NCI-H774 (cell line): ENCODE results near the gene THUMPD2.
"Not testable (repeated sequence)": the region's sequence is repeated elsewhere in the genome, so short reads cannot be mapped to it uniquely, and the experiment has no call there.

ENCODE experiments used
- DNase-seq: peaks from one replicate; lab custom pipeline; 2025; lab: John Stamatoyannopoulos, UW

THUMPD2 gene, protein sequence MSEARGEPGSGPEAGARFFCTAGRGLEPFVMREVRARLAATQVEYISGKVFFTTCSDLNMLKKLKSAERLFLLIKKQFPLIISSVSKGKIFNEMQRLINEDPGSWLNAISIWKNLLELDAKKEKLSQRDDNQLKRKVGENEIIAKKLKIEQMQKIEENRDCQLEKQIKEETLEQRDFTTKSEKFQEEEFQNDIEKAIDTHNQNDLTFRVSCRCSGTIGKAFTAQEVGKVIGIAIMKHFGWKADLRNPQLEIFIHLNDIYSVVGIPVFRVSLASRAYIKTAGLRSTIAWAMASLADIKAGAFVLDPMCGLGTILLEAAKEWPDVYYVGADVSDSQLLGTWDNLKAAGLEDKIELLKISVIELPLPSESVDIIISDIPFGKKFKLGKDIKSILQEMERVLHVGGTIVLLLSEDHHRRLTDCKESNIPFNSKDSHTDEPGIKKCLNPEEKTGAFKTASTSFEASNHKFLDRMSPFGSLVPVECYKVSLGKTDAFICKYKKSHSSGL

DNA sequence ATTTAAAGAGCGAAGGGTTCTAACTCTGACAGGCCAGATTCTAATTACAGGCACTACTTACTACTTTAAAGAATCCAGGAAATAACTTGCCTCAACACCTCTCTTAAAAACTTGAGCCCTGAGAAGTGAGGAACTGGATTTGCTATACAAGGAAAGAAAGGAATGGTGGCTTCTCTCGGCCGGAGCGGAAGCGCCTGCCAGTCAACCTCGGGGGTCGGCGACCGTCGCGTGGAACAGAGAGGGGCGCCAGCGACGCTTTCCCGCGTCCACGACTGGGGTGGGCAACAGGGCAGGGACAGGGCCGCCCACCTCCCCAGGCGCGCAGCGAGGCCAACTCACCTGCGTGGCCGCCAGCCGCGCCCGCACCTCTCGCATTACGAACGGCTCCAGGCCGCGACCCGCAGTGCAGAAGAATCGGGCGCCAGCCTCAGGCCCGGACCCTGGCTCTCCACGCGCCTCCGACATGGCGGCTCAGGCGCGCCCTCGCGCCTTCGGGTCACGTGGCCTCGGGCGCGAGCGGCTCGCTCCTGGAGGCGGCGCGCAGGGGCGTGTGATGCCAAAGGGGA is at the start of gene THUMPD2:
TSS of gene THUMPD2 (minus strand) at position 484 of the 566 bp plus-strand sequence. CDS start at position 465, 19 bp downstream.
- peak; percentile 85 for DNase-seq

DNA sequence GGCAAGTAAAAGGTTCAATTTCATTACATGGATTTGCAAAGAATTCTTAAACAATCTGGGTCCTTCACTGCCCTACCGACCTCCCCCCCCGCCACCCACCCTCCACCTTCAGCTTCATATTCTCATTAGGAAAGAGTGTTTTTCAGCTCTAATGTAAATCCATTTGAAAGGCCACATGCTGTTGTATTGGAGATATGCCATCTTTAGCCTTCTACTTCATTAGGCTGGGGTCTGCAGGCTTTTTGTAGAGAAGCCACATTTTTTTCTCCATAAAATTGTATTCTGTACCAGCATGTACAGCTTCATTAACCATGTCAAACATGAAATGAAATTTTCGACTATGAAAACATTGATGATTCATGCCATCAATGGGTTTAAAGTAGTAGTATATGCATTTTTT is 42.8 kb upstream of the THUMPD2 start:
- DNase-seq = no peak

DNA sequence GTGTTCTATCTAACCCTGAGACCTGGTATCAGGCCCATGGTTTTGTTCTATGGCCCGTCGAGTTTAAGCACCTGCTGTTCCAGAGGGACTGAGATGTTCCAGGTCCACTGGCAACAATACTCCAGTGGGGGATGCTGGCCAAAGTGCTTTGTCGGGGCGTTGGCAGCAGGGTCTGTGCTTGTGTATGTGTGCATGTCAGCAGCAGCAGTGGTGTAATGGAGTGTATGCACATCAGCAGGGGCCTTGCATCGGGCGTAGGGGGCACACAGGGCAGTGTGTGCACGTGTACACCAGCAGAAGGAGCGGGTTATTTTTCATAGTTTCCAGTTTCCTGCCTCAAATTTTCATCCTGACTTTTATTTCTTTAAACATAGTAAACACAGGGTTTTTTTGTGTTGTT is 37.8 kb upstream of the THUMPD2 start:
- DNase-seq = no peak

DNA sequence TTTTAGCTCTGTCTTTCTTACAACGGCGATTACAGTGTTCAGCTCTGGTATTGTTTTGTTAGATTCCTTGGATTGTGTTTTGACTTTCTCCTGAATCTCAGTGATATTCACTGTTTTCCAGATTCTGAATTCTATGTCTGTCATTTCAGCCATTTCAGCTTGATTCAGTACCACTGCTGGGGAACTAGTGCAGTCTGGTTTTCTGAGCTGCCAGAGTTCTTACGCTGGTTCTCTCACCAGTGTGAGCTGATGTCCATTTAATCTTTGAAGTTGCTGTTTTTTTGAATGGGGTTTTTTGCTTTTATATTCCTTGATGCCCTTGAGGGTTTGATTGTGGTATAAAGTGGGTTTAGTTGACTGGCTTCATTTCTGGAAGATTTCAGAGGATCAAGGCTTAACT is 37.4 kb upstream of the THUMPD2 start:
- DNase-seq = no peak

DNA sequence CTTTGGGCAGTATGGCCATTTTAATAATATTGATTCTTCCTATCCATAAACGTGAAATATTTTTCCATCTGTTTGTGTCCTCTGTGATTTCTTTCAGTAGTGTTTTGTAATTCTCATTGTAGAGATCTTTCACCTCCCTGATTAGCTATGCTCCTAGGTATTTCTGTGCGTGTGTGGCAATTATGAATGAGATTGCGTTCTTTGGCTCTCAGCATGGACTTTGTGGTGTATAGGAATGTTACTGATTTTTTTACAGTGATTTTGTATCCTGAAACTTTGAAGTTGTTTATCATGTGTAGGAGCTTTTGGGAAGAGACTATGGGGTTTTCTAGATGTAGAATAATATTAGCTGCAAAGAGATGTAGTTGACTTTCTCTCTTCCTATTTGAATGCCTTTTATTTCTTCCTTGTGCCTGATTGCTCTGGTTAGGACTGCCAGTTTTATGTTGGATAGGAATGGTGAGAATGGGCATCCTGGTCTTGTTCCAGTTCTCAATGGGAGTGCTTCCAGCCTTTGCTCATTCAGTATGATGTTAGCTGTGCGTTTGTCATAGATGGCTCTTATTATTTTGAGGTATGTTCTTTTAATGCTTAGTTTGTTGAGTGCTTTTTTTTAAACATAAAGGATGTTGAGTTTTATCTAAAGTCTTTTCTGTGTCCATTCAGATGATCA is 27.0 kb upstream of the THUMPD2 start:
- DNase-seq = no peak

DNA sequence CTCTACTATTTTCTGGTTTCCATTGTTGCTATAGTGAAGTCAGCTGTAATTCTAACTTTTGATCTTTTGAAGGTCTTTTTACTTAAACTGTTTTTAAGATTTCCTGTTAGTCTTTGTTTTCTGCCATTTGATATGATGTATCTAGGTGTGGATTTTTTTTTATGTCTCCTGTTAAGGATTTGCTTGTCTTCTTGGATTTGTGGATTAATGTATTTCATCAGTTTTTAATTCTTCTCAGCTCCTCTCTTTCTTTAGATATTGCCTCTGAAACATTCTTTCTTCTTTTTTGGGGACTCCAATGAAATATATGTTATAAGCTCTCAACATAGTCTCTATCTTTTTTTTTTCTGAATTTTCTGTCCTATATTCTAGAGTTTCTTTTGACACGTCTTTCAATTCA is 24.8 kb upstream of the THUMPD2 start:
- no peak for DNase-seq

DNA sequence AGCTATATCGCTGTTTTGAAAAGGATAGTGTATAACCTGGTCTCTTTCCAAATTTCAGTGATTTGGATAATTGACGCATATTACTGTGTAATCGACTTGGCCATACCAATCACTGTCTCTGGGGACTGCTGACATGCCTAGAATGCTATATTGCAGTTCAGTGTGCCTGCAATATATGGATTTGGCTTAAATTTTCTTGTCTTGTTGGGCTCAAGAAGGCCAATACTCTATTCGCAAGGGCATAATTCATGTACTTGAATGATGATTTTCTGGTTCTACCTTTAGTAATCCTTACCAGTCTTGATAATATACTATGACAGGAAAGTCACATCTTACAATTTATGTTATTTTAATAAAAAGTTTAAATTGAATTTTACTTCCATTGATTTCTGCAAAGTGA is 21.7 kb upstream of the THUMPD2 start:
- no peak for DNase-seq

DNA sequence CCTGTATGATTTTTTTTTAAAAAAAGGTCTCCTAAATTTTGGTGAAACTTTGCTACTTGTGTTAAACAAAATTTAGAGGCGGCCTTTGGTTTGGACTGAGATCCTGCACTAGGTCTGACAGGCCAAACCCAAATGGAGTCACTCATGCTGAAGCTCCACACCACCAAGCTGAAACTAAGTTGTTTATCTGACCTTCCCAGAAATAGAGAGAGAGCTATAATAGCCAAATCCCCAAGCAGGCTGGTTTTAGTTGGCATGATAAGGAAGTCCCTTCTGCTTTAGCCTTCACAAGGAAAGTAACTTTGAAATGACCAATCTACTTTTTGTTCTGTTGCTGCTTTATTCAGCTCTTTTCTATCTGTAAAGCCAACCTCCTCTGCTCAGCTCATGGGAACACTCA is 17.1 kb upstream of the THUMPD2 start:
- no peak for DNase-seq

DNA sequence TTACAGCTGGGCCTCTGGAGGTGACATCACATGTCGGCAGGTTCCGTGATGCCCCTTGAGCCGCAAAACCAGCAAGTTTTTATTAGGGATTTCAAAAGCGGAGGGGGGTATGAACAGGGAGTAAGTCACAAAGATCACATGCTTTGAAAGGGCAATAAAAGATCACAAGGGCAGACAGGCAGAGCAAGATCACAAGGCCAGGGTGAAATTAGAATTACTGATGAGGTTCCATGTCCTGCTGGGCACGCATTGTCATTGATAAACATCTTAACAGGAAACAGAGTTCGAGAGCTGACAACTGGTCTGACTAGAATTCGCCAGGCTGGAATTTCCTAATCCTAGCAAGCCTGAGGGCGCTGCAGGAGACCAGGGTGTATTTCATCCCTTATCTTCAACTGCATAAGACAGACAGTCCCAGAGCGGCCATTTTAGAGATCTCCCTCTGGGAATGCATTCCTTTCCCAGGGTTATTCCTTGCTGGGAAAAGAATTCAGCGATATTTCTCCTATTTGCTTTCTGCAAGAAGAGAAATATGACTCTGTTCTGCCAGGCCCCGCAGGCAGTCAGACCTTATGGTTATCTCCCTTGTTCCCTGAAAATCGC is 11.3 kb upstream of the THUMPD2 start:
- DNase-seq = not testable (repeated sequence)

DNA sequence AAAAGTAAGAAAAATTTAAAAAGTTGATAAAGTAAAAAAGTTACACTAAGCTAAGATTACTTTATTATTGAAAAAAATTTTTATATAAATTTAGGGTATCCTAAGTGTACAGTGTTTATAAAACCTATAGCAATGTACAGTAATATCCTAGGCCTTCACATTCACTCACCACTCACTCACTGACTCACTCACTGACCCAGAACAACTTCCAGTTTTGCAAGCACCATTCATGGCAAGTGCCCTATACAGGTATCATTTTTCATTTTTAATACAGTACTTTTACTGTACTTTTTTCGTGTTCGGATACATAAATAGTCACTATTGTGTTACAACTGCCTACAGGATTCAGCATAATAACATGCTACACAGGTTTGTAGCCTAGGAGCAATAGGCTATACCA is 8.9 kb upstream of the THUMPD2 start:
- DNase-seq = no peak

DNA sequence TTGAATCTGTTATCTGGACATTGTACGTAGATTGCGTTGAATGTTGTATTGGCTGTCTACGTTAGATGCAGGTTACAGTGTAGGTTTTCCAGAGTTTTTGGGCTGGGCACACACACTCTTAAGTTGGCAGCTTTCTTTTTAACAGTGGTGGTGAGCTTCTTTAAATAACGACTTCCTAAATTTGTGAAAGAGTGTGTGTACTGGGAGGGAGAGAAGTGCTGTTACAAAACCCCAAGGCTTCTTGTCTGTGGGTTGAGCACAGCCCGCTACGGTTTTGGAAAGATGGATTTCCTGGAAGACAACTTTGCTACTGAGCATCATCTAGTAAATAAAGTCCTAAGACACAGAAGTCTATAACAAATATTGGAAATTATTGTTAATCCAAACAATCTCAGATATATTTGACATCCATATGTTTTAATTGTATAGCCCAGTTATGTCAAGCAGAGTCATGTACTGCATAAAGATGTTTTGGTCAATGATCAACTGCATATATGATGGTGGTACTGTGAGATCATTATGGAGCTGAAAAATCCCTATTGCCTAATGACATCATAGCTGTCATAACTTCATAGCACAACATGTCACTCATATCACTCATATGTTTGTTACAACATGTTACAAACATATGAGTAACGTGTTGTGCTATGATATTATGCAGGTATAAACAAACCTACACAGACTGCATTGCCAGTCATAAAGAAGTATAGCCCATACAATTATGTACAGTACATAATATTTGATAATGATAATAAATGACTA is 7.9 kb upstream of the THUMPD2 start:
- DNase-seq = no peak

DNA sequence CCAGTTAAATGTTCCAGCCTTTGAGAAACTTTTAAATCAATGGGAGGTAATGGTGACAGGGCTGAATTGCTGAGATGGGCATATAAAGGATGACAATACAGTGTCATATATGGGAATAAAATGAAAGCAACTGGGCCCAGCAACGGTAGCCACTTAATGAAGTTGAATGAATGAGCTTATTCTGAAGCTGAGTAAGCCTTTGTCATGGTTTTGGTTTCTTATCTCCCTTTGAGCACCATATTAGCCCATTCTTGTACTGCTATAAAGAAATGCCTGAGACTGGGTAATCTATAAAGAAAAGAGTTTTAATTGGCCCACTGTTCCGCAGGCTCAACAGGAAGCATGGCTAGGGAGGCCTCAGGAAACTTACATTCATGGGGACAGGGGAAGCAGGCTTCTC is 3.5 kb upstream of the THUMPD2 start:
- no peak for DNase-seq

DNA sequence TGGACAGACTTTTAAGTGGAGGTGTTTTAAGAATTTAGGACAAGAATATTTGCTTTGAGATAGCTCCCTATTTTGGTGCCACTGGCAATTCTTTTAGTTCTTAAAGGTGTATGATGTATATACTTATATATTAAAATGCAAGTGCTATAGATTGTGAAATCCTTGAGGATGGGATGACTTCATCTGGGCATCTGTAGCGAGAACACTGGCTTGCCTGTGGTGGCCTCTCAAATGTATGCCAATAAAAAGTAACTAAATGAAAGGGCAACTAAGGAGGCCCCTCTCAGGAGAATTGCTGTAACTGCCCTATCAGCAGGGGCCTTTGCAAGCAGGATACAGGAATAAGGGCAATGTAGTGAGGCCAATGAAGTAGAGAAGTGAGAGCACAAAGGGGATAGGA is 2.6 kb upstream of the THUMPD2 start:
- DNase-seq = no peak

DNA sequence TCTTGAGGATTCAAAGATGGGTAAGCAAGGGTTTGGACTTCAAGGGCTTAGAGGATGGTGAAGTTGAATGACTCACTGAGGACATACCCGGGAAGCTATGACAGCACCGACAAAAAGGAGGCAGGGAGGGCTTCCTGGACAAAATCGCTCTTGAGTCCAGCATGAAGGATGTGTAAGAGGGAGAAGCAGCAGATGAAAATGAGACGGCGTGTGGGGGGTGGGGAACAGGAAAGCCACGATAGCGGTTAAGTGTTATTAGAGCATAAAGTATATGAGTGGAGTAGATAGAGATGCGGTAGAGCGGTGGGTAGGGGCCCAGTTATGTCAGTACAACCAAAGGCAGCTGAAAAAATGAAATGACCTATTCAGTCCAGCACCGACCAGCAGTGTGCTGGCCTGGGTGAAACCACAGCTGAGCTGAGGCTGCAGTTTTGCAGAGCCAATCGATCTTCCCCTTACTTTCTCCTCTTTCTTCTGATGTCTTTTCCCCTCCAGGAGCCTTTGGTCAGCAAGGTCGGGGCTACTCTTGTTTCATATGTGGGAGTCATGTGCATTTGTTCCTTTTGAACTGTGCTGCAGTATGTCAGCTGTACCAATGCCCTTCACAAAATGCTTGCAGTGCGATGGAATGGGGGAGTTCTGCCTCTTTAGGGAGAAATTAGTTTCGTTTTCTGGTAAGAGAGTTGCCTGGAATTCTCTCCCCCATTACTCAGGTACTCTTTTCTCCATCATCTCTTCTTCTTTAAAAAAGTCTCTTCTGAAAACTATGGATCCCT is 2.0 kb upstream of the THUMPD2 start:
- no peak for DNase-seq

DNA sequence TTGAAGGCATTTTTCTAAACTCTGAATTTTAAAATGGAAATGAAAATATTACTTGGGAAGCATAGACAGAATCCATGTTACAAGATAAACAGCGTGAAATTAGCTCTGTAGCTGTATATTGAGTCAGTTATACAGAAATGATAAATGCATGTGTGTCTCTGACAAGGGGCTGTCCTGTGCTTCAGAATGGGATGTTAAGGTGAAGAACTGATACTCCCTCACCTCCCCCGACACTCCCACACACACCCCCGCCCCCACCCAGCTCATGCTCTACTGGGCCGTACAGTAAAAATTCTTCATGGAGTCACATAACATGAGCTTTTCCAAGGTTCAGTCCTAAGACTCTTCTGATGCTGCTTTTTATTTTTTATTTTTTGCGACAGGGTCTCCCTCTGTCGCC is 869 bp upstream of the THUMPD2 start:
- no peak for DNase-seq

DNA sequence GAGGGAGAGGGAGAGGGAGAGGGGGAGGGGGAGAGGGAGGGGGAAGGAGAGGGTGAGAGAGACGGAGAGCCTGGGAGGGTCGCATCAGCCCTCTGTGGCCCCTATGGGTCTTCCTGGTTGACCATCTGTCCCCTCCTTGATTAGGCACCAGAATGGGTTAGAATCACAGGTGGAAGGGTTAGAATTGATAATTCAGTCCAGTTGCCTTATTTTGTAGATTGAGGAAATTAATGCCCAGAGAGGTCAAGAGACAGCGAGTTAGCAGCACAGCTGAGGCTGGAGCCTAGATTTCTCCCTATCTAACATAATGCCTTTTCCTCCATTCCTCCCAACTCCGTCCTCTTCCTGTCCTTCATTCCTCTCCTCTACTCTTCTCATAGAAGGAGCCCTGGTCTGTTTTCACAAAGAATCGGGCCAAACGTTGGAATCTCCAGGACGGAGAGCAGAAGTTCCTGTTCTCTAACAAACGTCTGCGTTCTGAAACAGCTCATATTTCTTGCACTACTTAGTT is 338 bp upstream of the THUMPD2 start:
- DNase-seq = no peak

DNA sequence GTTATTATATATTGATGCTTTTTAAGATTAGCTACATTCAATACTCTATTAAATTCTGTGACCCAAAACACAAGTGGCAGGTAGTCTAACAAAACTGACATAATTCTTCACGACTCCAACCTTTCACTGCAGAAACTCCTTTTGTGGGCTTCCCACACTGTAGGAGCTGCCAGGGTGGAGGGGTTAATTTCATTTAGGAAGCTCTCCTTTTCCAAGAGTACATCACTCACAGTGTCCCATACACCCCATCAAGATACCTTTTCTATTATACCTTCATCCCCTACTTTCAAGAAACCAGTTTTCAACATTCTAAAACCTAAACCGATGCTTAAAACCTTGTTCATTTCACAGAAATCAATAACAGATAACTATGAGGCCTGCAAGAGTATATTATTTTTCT is 825 bp downstream of the THUMPD2 start:
- DNase-seq = no peak

DNA sequence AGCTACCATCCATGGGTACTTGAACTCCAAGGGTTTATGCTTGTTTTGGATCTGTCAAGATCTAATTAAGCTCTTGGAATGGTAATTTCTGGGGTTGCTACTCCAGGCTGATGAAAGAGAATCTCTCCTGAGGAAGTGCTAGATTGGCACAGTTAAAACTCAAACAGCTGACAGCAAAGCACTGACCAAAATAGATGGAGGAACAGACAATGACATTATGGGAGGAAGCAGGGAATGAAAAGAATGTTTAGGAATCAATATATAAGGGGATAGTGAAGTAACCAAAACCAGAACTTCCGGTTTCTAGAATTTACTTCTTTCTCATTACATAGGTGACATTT is 6.3 kb downstream of the THUMPD2 start:
- no peak for DNase-seq

DNA sequence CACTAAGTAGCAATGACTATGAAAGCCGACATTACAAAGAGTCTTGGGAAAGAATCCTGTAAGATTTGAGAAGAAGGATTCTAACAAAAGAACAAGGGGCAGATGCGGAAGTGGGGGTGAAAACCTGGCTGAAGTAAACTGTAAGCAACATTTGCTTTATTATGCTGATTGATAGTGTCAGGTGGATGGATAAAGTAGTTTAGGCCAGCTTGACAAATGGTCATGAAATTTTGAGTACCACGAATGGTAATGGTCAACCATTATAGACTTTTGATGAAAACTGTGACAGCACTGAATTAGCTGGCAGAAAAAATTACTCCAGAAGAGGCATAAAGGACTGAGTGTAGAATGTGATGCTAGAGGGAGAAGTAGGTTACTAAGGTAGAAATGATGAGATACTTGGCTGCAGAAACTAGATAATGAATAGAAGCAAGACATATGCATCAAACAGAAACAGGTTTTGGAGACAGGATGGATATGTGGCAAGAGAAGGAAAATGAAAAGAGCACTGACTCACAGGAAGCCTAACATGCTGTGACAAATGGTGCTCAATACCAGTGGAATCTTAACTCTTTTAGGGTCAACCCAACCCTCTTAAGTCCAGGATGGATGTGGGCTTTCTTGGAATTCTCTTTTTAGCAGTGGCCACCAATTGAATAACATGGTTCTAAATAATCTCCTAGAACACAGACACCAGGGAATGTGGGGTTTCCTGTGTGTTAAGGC is 6.8 kb downstream of the THUMPD2 start:
- no peak for DNase-seq

DNA sequence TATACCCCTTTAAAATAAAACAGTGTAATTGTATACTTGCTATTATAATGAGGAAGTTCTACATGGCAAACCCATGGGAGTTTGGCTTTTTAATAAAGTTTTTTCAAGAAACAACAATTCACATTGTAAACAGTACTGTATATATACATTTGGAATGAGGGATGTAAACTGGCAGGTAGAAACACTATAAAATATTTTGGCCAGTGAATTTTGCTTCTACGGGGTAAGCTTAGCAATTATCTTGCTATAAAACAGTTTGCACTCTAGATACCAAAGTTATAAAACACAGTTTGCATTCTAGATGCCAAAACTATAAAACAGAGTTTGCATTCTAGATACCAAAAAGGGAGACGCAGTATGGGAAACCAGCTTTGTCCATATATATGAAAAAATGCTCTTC is 16.6 kb downstream of the THUMPD2 start:
- DNase-seq = no peak
